Osteocyte (in vitro differentiated cells): ENCODE data around the gene CPTP. TPM values are rescaled to one million over a fixed set of nuclear protein-coding genes. Genes with fewer than 3 reads are reported as not detected.
A peak's percentile ranks its signal among the peaks of the same experiment; 100 is the strongest.

Experiments
- DNase-seq: peaks from one replicate; pipeline ENCODE4 v3.0.0; 2021; ENCODE audit warnings: mixed read lengths; ENCODE audit not compliant: unreplicated experiment; ENCODE audit errors: extremely low spot score
- H3K27ac Mint-ChIP-seq: one replicate; pipeline ENCODE4 v1.8.0; 2021; ENCODE audit warnings: mild to moderate bottlenecking, mixed read lengths; ENCODE audit not compliant: unreplicated experiment
- H3K27me3 Mint-ChIP-seq: one replicate; pipeline ENCODE4 v1.8.0; 2021; ENCODE audit warnings: mixed read lengths; ENCODE audit not compliant: unreplicated experiment
- H3K36me3 Mint-ChIP-seq: one replicate; pipeline ENCODE4 v1.8.0; 2021; ENCODE audit warnings: mixed read lengths; ENCODE audit not compliant: unreplicated experiment
- H3K4me1 Mint-ChIP-seq: one replicate; pipeline ENCODE4 v1.8.0; 2021; ENCODE audit warnings: mixed read lengths; ENCODE audit not compliant: unreplicated experiment
- H3K4me3 Mint-ChIP-seq: one replicate; pipeline ENCODE4 v1.8.0; 2021; ENCODE audit warnings: mild to moderate bottlenecking, moderate library complexity, mixed read lengths; ENCODE audit not compliant: unreplicated experiment
- H3K9me3 Mint-ChIP-seq: one replicate; pipeline ENCODE4 v1.8.0; 2021; ENCODE audit warnings: mixed read lengths; ENCODE audit not compliant: unreplicated experiment
- CTCF ChIP-seq: fragments of 200-600 bp; sonication (generic); IDR thresholded peaks from 2 replicates; pipeline ENCODE4 v1.5.0; 2021; ENCODE audit warnings: antibody characterized with exemption, mild to moderate bottlenecking, moderate library complexity
- total RNA-seq: library from RNA; stranded (reverse); gene quantifications from 2 replicates; pipeline ENCODE4 v1.2.1, GENCODE V29; 2021

Gene CPTP
- total RNA-seq, 1 donor from 2014 or later: 23.5 TPM

GRCh38 chr1:1353389-1354151, 29.0 kb downstream of the CPTP start:
- DNase-seq: no peak
- H3K36me3 Mint-ChIP-seq: peaks cover 9% of the 10 kb centered on the region
- peaks cover 47% of the 10 kb centered on the region for H3K4me1 Mint-ChIP-seq
- no peaks in the 10 kb centered on the region for H3K9me3 Mint-ChIP-seq
- H3K27ac Mint-ChIP-seq: peak overlapping the region; percentile 74
- no peaks in the 10 kb centered on the region for H3K27me3 Mint-ChIP-seq
- no peak for TF ChIP-seq CTCF
- peak overlapping the region; percentile 72 for H3K4me3 Mint-ChIP-seq

GRCh38 chr1:1354271-1355247, 30.0 kb downstream of the CPTP start:
- Mint-ChIP-seq H3K27ac (no peak overlapping the region), H3K27me3 (no peaks in the 10 kb centered on the region), H3K9me3 (no peaks in the 10 kb centered on the region), H3K4me3 (peak overlapping the region; percentile 72), H3K36me3 (peaks cover 9% of the 10 kb centered on the region), H3K4me1 (peaks cover 56% of the 10 kb centered on the region)
- no peak for DNase-seq
- TF ChIP-seq CTCF: no peak

GRCh38 chr1:1355416-1355815, 30.8 kb downstream of the CPTP start:
- no peak overlapping the region for H3K4me3 Mint-ChIP-seq
- H3K4me1 Mint-ChIP-seq: peaks cover 61% of the 10 kb centered on the region
- DNase-seq: no peak
- no peaks in the 10 kb centered on the region for H3K9me3 Mint-ChIP-seq
- no peak overlapping the region for H3K27ac Mint-ChIP-seq
- TF ChIP-seq CTCF: no peak
- peaks cover 9% of the 10 kb centered on the region for H3K36me3 Mint-ChIP-seq
- no peaks in the 10 kb centered on the region for H3K27me3 Mint-ChIP-seq

GRCh38 chr1:1356166-1356795, 31.7 kb downstream of the CPTP start:
- DNase-seq: no peak
- peaks cover 9% of the 10 kb centered on the region for H3K36me3 Mint-ChIP-seq
- no peaks in the 10 kb centered on the region for H3K9me3 Mint-ChIP-seq
- no peaks in the 10 kb centered on the region for H3K27me3 Mint-ChIP-seq
- H3K4me1 Mint-ChIP-seq: peaks cover 69% of the 10 kb centered on the region
- peak overlapping the region; percentile 90 for H3K4me3 Mint-ChIP-seq
- peak overlapping the region; percentile 90 for H3K27ac Mint-ChIP-seq
- TF ChIP-seq CTCF: no peak
